Suprapubic skin (tissue), 4 donors: ENCODE data around the gene RPS2. TPM values are rescaled to one million over a fixed set of nuclear protein-coding genes. Genes with fewer than 3 reads are reported as not detected.

ENCODE experiments used
- DNase-seq, 2 donors: peaks; one replicate each; pipeline ENCODE4 v3.0.0-alpha.2; 2019; ENCODE audit warnings: low spot score in 2 of 2
- H3K27ac ChIP-seq: fragments of 200-600 bp; sonication (generic); one replicate; pipeline ENCODE4 v1.5.1; 2019
- H3K27me3 ChIP-seq: fragments of 200-600 bp; sonication (generic); one replicate; pipeline ENCODE4 v1.5.1; 2019
- H3K36me3 ChIP-seq: fragments of 200-600 bp; sonication (generic); one replicate; pipeline ENCODE4 v1.5.1; 2019
- H3K4me1 ChIP-seq: fragments of 200-600 bp; sonication (generic); one replicate; pipeline ENCODE4 v1.5.1; 2019
- H3K4me3 ChIP-seq: fragments of 200-600 bp; sonication (generic); one replicate; pipeline ENCODE4 v1.5.1; 2019; ENCODE audit warnings: mild to moderate bottlenecking
- H3K9me3 ChIP-seq: fragments of 200-600 bp; sonication (generic); one replicate; pipeline ENCODE4 v1.5.1; 2019
- CTCF ChIP-seq, 2 donors: fragments of 200-600 bp in 1 of 2; fragments of 450-650 bp in 1 of 2; sonication (generic) in 1 of 2; IDR thresholded peaks; one replicate each; pipeline ENCODE4 v1.5.1; 2016 to 2019; ENCODE audit warnings: antibody characterized with exemption in 2 of 2, mild to moderate bottlenecking in 1 of 2, moderate library complexity in 1 of 2
- EP300 ChIP-seq: sonication (generic); formaldehyde crosslinking; IDR thresholded peaks from one replicate; pipeline ENCODE4 v1.6.1; 2017; ENCODE audit warnings: antibody characterized with exemption
- POLR2A ChIP-seq, 2 donors: fragments of 450-650 bp; IDR thresholded peaks; one replicate each; pipeline ENCODE4 v1.6.1; 2017; ENCODE audit warnings: antibody characterized with exemption in 2 of 2, mild to moderate bottlenecking in 2 of 2, moderate library complexity in 2 of 2
- POLR2AphosphoS5 ChIP-seq, 3 donors: sonication (generic); formaldehyde crosslinking; IDR thresholded peaks; one replicate each; pipeline ENCODE4 v1.6.1; 2017; ENCODE audit warnings: antibody characterized with exemption in 3 of 3
- WGBS: methylation state at CpG from one replicate; pipeline ENCODE4 v1.1.5; 2018; 5-methylcytosine and 5-hydroxymethylcytosine counted together
- total RNA-seq, 4 donors: library from RNA; depleted of rRNA; stranded (reverse); fragments of >200 nt; gene quantifications; one replicate each; pipeline ENCODE4 v1.1.0, GENCODE V29; 2016

The RPS2 gene
- total RNA-seq, 4 donors from 2014 or later: 3,268 to 4,213 (median 3,625) TPM

GRCh38 chr16:2008631-2009163 is 44.1 kb upstream of the RPS2 start:
- Histone ChIP-seq H3K4me3 (peak overlapping the region; percentile 99), H3K4me1 (peaks cover 62% of the 10 kb centered on the region), H3K27me3 (no peaks in the 10 kb centered on the region), H3K9me3 (no peaks in the 10 kb centered on the region), H3K27ac (peak overlapping the region; percentile 97), H3K36me3 (no peaks in the 10 kb centered on the region)
- no peak for DNase-seq
- 3% methylated on average over 10 of the region's 23 CpGs for WGBS
- TF ChIP-seq POLR2AphosphoS5 (IDR thresholded peaks at IDR 0.05): no peak
- no peak for TF ChIP-seq CTCF (IDR thresholded peaks at IDR 0.05)
- no peak for TF ChIP-seq EP300
- no peak for TF ChIP-seq POLR2A (IDR thresholded peaks at IDR 0.05)

GRCh38 chr16:2008009-2008526 is 43.4 kb upstream of the RPS2 start:
- Histone ChIP-seq H3K36me3 (peaks cover 5% of the 10 kb centered on the region), H3K9me3 (no peaks in the 10 kb centered on the region), H3K27me3 (no peaks in the 10 kb centered on the region), H3K4me1 (peaks cover 67% of the 10 kb centered on the region), H3K27ac (peak overlapping the region; percentile 97), H3K4me3 (peak overlapping the region; percentile 99)
- DNase-seq: peak in 1 of 2 donors; percentile 89
- no peak for TF ChIP-seq POLR2A (IDR thresholded peaks at IDR 0.05)
- peak in 2 of 3 donors; percentile 77 to 84 for TF ChIP-seq POLR2AphosphoS5 (IDR thresholded peaks at IDR 0.05)
- WGBS: 40% methylated on average over 15 of the region's 15 CpGs

GRCh38 chr16:2007081-2007836 is 42.6 kb upstream of the RPS2 start:
- DNase-seq: no peak
- H3K27me3 ChIP-seq: no peaks in the 10 kb centered on the region
- H3K4me3 ChIP-seq: peak overlapping the region; percentile 99
- peak overlapping the region; percentile 97 for H3K27ac ChIP-seq
- peaks cover 13% of the 10 kb centered on the region for H3K36me3 ChIP-seq
- peaks cover 67% of the 10 kb centered on the region for H3K4me1 ChIP-seq
- TF ChIP-seq CTCF (IDR thresholded peaks at IDR 0.05): no peak
- TF ChIP-seq POLR2A (IDR thresholded peaks at IDR 0.05): no peak
- no peak for TF ChIP-seq POLR2AphosphoS5 (IDR thresholded peaks at IDR 0.05)
- TF ChIP-seq EP300: no peak
- no peaks in the 10 kb centered on the region for H3K9me3 ChIP-seq
- WGBS: 74% methylated on average over 9 of the region's 16 CpGs

GRCh38 chr16:2006317-2006716 is 41.7 kb upstream of the RPS2 start:
- H3K27me3 ChIP-seq: no peaks in the 10 kb centered on the region
- H3K27ac ChIP-seq: no peak overlapping the region
- WGBS: 93% methylated on average over 6 of the region's 8 CpGs
- peaks cover 22% of the 10 kb centered on the region for H3K36me3 ChIP-seq
- no peak for DNase-seq
- peaks cover 67% of the 10 kb centered on the region for H3K4me1 ChIP-seq
- no peak overlapping the region for H3K4me3 ChIP-seq
- no peaks in the 10 kb centered on the region for H3K9me3 ChIP-seq
- no peak for TF ChIP-seq CTCF (IDR thresholded peaks at IDR 0.05)
- no peak for TF ChIP-seq EP300
- no peak for TF ChIP-seq POLR2AphosphoS5 (IDR thresholded peaks at IDR 0.05)
- TF ChIP-seq POLR2A (IDR thresholded peaks at IDR 0.05): no peak

GRCh38 chr16:2005646-2006045 is 41.0 kb upstream of the RPS2 start:
- Histone ChIP-seq H3K36me3 (peaks cover 29% of the 10 kb centered on the region), H3K4me1 (peaks cover 66% of the 10 kb centered on the region), H3K27me3 (no peaks in the 10 kb centered on the region), H3K27ac (no peak overlapping the region), H3K9me3 (no peaks in the 10 kb centered on the region), H3K4me3 (no peak overlapping the region)
- WGBS: 68% methylated on average over 8 of the region's 21 CpGs
- no peak for TF ChIP-seq POLR2AphosphoS5 (IDR thresholded peaks at IDR 0.05)
- no peak for TF ChIP-seq EP300
- no peak for TF ChIP-seq CTCF (IDR thresholded peaks at IDR 0.05)
- no peak for TF ChIP-seq POLR2A (IDR thresholded peaks at IDR 0.05)
- DNase-seq: no peak
